Mammary epithelial cell (primary cell): ENCODE data around the gene ERCC8.

Source experiments
- CTCF ChIP-seq, 2 donors: IDR thresholded peaks in 1 of 2; conservative IDR thresholded peaks in 1 of 2; 2 replicates each; pipeline ENCODE4 v1.5.1; 2011 to 2012; ENCODE audit warnings: inconsistent platforms in 2 of 2, low read length in 2 of 2, mild to moderate bottlenecking in 2 of 2, control low read depth in 1 of 2, low read depth in 1 of 2; ENCODE audit not compliant: insufficient read depth in 1 of 2; ENCODE audit errors: extremely low read depth in 1 of 2
- EZH2 ChIP-seq: IDR thresholded peaks from 2 replicates; pipeline ENCODE4 v1.6.1; 2012; ENCODE audit warnings: low read length, inconsistent platforms, borderline replicate concordance

GRCh38 chr5:60888359-60889061 lies 56.4 kb downstream of the ERCC8 start:
- TF ChIP-seq CTCF (conservative IDR thresholded peaks at IDR 0.05 in 1 of 2, IDR thresholded peaks at IDR 0.05 in 1 of 2; ENCODE audit: extremely low read depth in 1 of 2, insufficient read depth in 1 of 2, low read depth in 1 of 2, low read length in 2 of 2) (no peak), EZH2 (no peak)
